ENCODE results near the gene CPXM2.

The CPXM2 gene

DNA sequence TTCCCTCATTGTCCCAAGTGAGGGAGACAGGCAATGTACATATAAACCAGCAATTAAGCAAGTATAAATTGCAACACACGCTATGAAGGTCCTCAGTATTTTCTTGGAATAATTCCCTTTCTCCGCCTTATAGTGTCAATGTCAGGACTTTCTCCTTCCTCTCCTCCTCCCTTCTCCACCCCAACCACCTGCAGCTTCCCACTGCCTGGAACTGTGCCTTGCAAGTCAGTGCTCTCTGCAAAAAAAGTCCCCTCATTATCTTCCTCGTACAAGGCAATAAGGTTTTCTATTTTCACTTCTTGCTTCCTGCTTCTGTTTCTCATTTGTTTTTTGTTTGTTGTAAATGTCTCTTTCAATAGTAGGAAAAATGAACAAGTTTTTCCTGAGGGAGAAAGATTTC is 113.7 kb downstream of the CPXM2 start:
- Histone ChIP-seq H3K4me1 (peaks cover 0 to 5% (median 0%) of the 10 kb centered on the region in 4 donors), H3K27me3 (no peaks in the 10 kb centered on the region), H3K4me3 (no peak overlapping the region), H3K9me3 (no peaks in the 10 kb centered on the region), H3K36me3 (no peaks in the 10 kb centered on the region), H3K27ac (no peak overlapping the region)
- DNase-seq, result no peak
- intact Hi-C loops (cut with DNase I; ENCODE audit: low total_unique reads), result no loop called here
- TF ChIP-seq, protein P1, sequence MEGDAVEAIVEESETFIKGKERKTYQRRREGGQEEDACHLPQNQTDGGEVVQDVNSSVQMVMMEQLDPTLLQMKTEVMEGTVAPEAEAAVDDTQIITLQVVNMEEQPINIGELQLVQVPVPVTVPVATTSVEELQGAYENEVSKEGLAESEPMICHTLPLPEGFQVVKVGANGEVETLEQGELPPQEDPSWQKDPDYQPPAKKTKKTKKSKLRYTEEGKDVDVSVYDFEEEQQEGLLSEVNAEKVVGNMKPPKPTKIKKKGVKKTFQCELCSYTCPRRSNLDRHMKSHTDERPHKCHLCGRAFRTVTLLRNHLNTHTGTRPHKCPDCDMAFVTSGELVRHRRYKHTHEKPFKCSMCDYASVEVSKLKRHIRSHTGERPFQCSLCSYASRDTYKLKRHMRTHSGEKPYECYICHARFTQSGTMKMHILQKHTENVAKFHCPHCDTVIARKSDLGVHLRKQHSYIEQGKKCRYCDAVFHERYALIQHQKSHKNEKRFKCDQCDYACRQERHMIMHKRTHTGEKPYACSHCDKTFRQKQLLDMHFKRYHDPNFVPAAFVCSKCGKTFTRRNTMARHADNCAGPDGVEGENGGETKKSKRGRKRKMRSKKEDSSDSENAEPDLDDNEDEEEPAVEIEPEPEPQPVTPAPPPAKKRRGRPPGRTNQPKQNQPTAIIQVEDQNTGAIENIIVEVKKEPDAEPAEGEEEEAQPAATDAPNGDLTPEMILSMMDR (IDR thresholded peaks at IDR 0.05), result no peak

DNA sequence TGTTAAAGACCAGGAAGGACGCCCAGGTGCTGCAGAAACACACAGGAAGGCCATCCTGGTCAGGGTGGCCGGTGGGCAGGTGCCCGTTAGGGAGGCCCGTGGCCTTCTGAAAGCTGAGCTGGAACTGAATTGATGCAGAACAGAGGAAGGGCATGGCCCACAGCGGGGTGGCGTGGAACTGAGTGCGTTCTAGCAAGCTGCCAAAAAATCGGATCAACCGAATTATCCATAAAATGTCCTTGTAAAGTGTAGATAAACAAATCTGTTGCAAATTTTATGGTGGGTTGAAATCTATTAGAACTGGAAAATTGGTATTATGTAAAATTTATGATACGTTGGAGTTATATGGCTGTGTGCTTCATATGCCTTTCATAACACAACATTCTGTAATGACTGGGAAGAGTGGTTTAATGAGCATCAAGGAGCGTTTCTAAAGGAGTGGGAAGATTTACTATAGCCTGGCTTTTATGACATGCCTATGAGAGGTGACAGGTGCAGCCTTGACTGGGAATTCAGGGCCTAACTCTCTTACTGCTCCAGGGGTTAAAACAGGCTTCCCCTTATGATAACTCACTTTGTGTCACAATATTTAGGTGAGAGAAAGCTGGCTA is 117.4 kb downstream of the CPXM2 start:
- no peak overlapping the region for H3K4me3 ChIP-seq
- H3K27ac ChIP-seq, result no peak overlapping the region
- intact Hi-C loops (cut with DNase I; ENCODE audit: low total_unique reads), result no loop called here
- H3K4me1 ChIP-seq, result no peaks in the 10 kb centered on the region
- DNase-seq, result no peak
- H3K27me3 ChIP-seq, result no peaks in the 10 kb centered on the region
- TF ChIP-seq, protein P1 (IDR thresholded peaks at IDR 0.05), result no peak
- peaks cover 0 to 9% (median 6%) of the 10 kb centered on the region in 3 donors for H3K36me3 ChIP-seq
- H3K9me3 ChIP-seq, result no peaks in the 10 kb centered on the region

DNA sequence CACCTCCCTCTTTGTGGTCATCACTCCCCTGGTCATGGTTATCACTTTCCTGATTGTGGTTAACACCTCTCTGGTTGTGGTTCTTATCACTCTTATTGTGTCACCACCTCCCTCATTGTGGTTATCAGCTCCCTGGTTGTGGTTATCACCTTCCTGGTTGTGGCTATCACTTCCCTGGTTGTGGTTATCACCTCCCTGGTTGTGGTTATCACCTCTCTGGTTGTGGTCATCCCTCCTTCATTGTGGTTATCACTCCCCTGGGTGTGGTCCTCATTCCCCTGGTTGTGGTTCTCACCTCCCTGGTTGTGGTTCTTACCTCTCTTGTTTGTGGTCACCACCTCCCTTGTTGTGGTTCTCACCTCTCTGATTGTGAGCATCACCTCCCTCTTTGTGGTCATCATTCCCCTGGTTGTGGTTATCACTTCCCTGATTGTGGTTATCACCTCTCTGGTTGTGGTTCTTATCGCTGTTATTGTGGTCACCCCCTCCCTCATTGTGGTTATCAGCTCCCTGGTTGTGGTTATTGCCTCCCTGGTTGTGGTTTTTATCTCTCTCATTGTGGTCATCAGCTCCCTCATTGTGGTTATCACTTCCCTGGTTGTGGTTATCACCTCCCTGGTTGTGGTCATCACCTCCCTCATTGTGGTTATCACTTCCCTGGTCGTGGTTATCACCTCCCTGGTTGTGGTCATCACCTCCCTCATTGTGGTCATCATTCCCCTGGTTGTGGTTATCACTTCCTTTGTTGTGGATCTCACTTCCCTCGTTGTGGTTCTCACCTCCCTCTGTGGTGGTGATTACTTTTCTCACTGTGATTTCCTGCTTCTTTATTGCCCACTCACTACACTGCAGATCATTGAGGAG is 118.7 kb downstream of the CPXM2 start:
- Histone ChIP-seq H3K36me3 (peaks cover 0 to 14% (median 9%) of the 10 kb centered on the region in 3 donors), H3K27me3 (no peaks in the 10 kb centered on the region), H3K27ac (no peak overlapping the region), H3K4me1 (no peaks in the 10 kb centered on the region), H3K4me3 (no peak overlapping the region), H3K9me3 (no peaks in the 10 kb centered on the region)
- intact Hi-C loops (cut with DNase I; ENCODE audit: low total_unique reads), result no loop called here
- DNase-seq, result no peak
- TF ChIP-seq, protein P1 (IDR thresholded peaks at IDR 0.05), result no peak

- Histone ChIP-seq H3K36me3 (peaks cover 0 to 22% (median 9%) of the 10 kb centered on the region in 3 donors), H3K4me3 (no peak overlapping the region), H3K27ac (no peak overlapping the region), H3K4me1 (no peaks in the 10 kb centered on the region), H3K27me3 (no peaks in the 10 kb centered on the region), H3K9me3 (no peaks in the 10 kb centered on the region)
- TF ChIP-seq, protein P1 (IDR thresholded peaks at IDR 0.05), result no peak
- no peak for DNase-seq
- intact Hi-C loops (cut with DNase I; ENCODE audit: low total_unique reads), result no loop called here
Measured at GRCh38 chr10:123771877-123772644, 119.5 kb downstream of the CPXM2 start.

DNA sequence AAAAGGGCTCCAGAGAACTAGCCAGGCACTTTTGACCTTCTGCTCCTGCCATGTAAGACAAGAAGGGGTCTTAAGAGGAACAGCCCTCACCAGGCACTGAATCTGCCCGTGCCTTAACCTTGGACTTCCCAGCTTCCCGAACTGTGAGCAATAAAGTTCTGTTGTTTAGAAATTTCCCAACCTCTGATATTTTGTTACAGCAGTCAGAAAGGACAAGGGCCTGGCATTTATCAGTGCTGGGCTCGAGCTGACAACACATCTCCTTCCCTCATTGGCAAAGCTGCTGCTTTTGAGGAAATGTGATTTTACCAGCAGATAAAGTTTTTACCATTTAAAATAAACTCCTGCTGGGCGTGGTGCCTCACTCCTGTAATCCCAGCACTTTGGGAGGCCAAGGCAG is 122.0 kb downstream of the CPXM2 start:
- H3K9me3 ChIP-seq, result no peaks in the 10 kb centered on the region
- no peak overlapping the region for H3K27ac ChIP-seq
- peak in 1 of 2 donors; percentile 21 for DNase-seq
- no peaks in the 10 kb centered on the region for H3K4me1 ChIP-seq
- H3K4me3 ChIP-seq, result no peak overlapping the region
- intact Hi-C loops (cut with DNase I; ENCODE audit: low total_unique reads), result loop anchor here (10.0 kb wide), 1 partner anchor 195 kb away; no protein-coding TSS in a partner anchor
- TF ChIP-seq, protein P1 (IDR thresholded peaks at IDR 0.05), result no peak
- no peaks in the 10 kb centered on the region for H3K27me3 ChIP-seq
- peaks cover 0 to 39% (median 9%) of the 10 kb centered on the region in 3 donors for H3K36me3 ChIP-seq

Measured in tibial artery (tissue), 4 donors.